LHCN-M2 (cell line): ENCODE measurements around the gene TRAF1. TPM values are rescaled to one million over a fixed set of nuclear protein-coding genes. Genes with fewer than 3 reads are reported as not detected.

Experiments used
- DNase-seq: peaks from one replicate; pipeline ENCODE4 v3.0.0-alpha.2; 2012; ENCODE audit warnings: low read depth
- total RNA-seq: library from RNA; depleted of rRNA; stranded (reverse); fragments of >200 nt; gene quantifications from 2 replicates; pipeline ENCODE4 v1.2.3, GENCODE V29; 2014

Gene TRAF1
- total RNA-seq, 1 experiment from 2014 or later: 0.98 TPM

- no peak for DNase-seq
These were observed 53.6 kb downstream of the TRAF1 start for GRCh38 chr9:120872791-120873502.

- DNase-seq: no peak
These were observed 56.4 kb downstream of the TRAF1 start for GRCh38 chr9:120870206-120870605.

- no peak for DNase-seq
These were observed 56.9 kb downstream of the TRAF1 start for GRCh38 chr9:120869726-120870125.

GRCh38 chr9:120869360-120869687 is 57.3 kb downstream of the TRAF1 start:
- DNase-seq: no peak

GRCh38 chr9:120868676-120869359 is 57.8 kb downstream of the TRAF1 start:
- DNase-seq: peak; percentile 90

GRCh38 chr9:120868339-120868675 is 58.3 kb downstream of the TRAF1 start:
- DNase-seq: peak; percentile 68

GRCh38 chr9:120867676-120868338 is 58.8 kb downstream of the TRAF1 start:
- DNase-seq: no peak

- DNase-seq: no peak
These were observed 59.9 kb downstream of the TRAF1 start for GRCh38 chr9:120866651-120867050.

- no peak for DNase-seq
These were observed 60.8 kb downstream of the TRAF1 start for GRCh38 chr9:120865809-120866208.

GRCh38 chr9:120865176-120865575 is 61.4 kb downstream of the TRAF1 start:
- no peak for DNase-seq

GRCh38 chr9:120864719-120865118 is 61.9 kb downstream of the TRAF1 start:
- DNase-seq: no peak

- no peak for DNase-seq
These were observed 62.8 kb downstream of the TRAF1 start for GRCh38 chr9:120863833-120864232.

GRCh38 chr9:120862452-120862851 is 64.1 kb downstream of the TRAF1 start:
- DNase-seq: no peak

- DNase-seq: no peak
These were observed 64.7 kb downstream of the TRAF1 start for GRCh38 chr9:120861935-120862334.

GRCh38 chr9:120860083-120860482 is 66.5 kb downstream of the TRAF1 start:
- no peak for DNase-seq

GRCh38 chr9:120859361-120859760 is 67.2 kb downstream of the TRAF1 start:
- peak; percentile 30 for DNase-seq

GRCh38 chr9:120857902-120858301 is 68.7 kb downstream of the TRAF1 start:
- DNase-seq: no peak

- no peak for DNase-seq
These were observed 69.1 kb downstream of the TRAF1 start for GRCh38 chr9:120857481-120857880.

GRCh38 chr9:120856700-120857099 is 69.9 kb downstream of the TRAF1 start:
- DNase-seq: no peak

GRCh38 chr9:120855827-120856670 is 70.5 kb downstream of the TRAF1 start:
- no peak for DNase-seq

- DNase-seq: no peak
These were observed 71.8 kb downstream of the TRAF1 start for GRCh38 chr9:120854596-120855327.
